Measurements from ENCODE around the gene EIF4G3. TPM values are rescaled to one million over a fixed set of nuclear protein-coding genes. Genes with fewer than 3 reads are reported as not detected.
"Not testable (repeated sequence)": the region's sequence is repeated elsewhere in the genome, so short reads cannot be mapped to it uniquely, and the experiment has no call there.

The EIF4G3 gene
- total RNA-seq, 1 donor from 2014 or later, result 28.4 TPM

DNA sequence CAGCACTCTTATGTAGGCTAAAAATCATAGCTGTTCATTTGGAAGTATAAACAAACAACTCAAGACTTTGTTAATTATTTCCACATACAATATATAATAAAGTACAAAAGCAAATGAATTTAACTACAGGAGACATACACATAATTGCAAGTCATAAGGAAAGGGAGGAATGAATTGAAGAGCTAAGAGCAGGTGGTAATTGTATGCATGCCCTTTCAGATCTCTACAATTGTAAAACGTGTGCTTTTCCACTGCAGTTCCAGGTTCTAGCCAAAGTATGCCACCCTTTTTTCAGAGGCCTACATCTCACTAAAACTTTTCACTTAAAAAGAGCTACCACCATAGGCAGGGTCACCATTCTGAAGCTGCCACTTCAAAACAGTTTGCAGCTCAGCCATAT, 346.8 kb downstream of the EIF4G3 start:
- no peak for DNase-seq (ENCODE audit: low read depth in 2 of 2)

DNA sequence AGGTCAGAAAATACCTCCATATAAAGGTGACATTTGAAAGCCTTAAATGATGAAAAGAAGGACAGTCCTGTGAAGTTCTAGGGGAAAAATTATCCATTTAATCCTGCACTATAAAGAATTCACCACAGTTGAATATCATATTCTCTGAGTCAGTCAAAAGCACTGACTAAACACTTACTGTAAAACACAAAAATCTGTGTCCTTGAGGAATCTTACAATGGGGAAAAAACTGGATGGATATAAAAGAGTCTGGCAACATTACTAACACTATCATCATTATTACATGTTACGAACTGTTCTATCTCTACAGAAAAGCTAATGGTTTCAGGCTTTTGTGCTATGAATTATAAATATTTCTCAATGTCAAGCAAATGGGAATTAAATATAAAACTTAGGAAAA, 347.2 kb downstream of the EIF4G3 start:
- no peak for DNase-seq (ENCODE audit: low read depth in 2 of 2)

GRCh38 chr1:20823845-20824244, 352.9 kb downstream of the EIF4G3 start:
- DNase-seq (ENCODE audit: low read depth in 2 of 2), result no peak

DNA sequence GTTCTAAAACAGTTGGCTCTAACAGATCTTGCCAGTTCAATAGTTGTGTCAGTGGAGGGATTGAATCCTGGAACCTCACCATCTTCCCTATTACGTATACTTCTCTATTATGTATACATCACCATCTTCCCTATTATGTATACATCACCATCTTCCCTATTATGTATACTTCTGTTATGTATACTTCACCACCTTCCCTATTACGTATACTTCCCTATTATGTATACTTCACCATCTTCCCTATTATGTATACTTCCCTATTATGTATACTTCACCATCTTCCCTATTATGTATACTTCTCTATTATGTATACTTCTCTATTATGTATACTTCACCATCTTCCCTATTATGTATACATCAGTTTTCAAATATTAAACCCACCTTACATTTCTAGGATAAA, 355.2 kb downstream of the EIF4G3 start:
- DNase-seq (ENCODE audit: low read depth in 2 of 2), result no peak

DNA sequence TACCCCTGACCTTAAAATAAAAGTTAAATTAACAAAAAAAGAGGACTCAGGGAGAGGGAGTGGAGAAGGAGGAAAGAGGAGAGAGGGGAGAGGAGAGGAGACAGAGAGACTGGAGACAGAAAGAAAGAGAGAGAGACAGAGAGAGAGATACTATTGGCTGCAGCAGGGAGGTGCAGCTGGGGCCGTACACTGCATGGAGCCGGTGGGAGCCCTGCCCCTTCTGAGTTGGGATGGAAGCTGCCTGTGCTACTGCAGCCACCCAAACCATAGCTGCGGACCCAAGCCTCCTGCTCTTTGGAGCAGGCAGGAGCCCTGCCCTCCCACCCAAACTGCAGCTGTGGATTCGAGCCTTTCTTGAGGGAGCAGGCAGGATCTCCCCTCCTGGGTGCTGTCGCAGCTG, 356.9 kb downstream of the EIF4G3 start:
- no peak for DNase-seq (ENCODE audit: low read depth in 2 of 2)

- DNase-seq (ENCODE audit: low read depth in 2 of 2), result no peak
Observed at GRCh38 chr1:20814534-20814871, 362.2 kb downstream of the EIF4G3 start.

DNA sequence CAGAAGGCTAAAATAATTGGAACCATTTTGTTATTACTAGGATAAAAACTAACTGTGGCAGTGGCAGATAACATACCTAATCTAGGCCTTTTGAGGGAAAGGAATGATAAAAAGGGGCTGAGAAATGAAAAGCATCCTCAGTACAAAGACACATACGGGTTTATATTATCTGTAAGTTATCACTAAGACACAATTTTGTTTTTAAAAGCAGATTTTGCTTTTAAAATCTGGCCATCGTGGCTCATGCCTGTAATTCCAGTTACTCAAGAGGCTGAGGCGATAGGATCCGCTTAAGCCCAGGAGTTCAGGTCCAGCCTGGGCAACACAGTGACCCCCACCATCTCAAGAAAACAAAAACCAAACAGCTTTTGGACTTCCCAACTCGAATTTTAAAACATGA, 364.8 kb downstream of the EIF4G3 start:
- no peak for DNase-seq (ENCODE audit: low read depth in 2 of 2)

GRCh38 chr1:20793236-20793635, 383.5 kb downstream of the EIF4G3 start:
- no peak for DNase-seq (ENCODE audit: low read depth in 2 of 2)

DNA sequence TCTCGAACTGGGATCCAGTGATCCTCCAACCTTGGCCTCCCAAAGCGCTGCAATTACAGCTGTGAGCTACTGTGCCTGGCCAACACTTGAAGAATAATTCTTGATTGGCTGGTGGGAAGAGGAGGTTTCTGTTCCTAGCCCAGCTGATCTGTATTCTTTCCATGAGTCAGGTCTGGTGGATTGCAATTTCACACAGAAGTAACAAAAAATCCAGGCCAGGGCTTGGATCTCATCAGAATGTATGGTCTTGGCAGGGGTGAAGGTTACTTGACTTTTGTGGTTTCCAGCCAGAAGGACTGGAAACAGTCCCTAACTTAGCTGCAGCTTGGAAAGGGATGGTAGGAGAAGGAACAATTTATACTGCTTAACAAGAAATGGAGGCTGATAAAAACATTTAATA, 384.5 kb downstream of the EIF4G3 start:
- no peak for DNase-seq (ENCODE audit: low read depth in 2 of 2)

- no peak for DNase-seq (ENCODE audit: low read depth in 2 of 2)
Observed at GRCh38 chr1:20790785-20791184, 385.9 kb downstream of the EIF4G3 start.

- DNase-seq (ENCODE audit: low read depth in 2 of 2), result not testable (repeated sequence)
Observed at GRCh38 chr1:20789598-20789997, 387.1 kb downstream of the EIF4G3 start.

DNA sequence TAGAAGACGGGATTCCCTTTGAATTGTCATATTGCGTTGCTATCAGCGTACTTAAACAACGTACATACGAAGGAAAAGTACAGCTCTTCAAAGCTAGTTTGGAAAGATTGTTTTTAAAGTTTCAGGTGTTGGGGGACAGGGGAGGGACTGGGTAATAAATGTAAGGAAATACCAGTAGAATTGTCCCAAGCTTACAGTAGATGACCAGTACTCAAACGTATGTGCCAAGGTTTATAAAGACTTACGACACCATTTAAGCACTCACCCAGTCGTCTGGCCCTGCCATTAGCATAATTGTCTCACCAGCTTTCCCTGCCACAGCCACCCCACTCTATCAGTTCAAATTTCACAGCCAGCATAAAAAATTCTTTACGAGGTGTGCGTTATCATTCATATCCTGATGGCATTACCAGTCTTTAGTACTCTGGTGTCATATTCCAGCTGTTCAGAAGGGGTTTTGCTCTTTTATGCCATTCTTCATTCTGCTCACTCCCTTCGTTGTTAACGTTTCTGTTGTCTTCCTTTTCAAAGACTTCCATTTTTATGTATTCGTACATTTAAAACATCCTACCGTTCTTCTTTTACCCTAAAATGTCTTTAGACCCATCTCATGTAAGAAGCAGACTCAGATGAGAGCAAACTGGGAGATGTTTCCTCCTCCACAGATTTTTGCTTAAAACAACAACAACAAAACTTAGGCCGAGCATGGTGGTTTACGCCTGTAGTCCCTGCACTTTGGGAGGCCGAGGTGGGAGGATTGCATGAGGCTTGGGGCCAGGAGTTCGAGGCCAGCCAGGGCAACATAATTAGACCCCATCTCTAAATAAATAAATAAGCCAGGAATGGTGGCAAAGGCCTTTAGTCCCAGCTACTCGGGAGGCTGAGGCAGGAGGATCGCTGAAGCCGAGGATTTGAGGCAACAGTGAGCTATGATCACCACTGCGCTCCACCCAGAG, 388.6 kb downstream of the EIF4G3 start:
- peak; percentile 9 to 67 for DNase-seq (ENCODE audit: low read depth in 2 of 2)

DNA sequence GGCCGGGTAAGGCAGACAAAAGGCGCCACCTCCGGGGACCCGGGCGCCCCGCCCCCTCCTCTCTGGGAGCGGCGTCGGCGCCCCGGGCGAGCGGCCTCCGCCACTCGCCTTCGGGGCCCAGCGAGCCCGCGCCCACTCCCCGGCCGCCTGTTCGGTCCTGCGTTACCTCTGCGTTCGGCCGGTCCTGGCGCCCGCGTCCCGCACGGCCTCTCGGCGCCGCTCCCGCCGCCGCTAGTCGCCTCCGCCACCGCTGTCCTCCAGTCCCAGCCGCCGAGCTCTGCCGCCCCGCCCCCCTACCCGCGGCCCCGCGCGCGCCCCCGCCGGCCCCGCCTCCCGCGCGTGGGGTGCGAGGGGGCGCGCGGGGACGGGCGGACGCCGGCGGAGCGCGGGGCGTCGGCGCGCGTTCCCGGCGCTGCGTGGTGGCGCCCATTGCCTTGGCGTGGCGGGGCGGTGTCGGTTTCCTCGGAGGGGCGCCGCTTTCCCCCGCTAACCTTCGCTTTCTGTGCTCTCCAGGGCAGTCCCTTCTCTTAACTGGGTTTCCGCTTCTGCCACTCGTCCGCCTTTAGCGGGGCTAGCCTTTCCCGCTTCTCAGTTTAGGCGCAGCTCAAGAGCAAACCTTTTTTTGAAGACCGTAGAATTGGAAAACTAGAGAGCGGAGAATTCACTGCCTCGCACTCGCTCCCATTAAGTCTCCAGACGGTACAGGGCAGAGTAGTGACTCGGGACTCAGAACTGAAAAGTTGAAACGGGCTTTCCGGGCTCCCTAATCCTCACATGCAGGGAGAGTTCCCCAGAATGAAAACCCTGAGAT, 389.5 kb downstream of the EIF4G3 start, which contains the start of gene HP1BP3:
Gene HP1BP3 (minus strand): TSS at position 279 of the 811 bp plus-strand sequence. CDS start 6,867 bp downstream, outside the sequence.
- DNase-seq (ENCODE audit: low read depth in 2 of 2), result peak; percentile 16 to 77

- peak; percentile 80 to 95 for DNase-seq (ENCODE audit: low read depth in 2 of 2)
Observed at GRCh38 chr1:20786253-20787028, 390.3 kb downstream of the EIF4G3 start.

DNA sequence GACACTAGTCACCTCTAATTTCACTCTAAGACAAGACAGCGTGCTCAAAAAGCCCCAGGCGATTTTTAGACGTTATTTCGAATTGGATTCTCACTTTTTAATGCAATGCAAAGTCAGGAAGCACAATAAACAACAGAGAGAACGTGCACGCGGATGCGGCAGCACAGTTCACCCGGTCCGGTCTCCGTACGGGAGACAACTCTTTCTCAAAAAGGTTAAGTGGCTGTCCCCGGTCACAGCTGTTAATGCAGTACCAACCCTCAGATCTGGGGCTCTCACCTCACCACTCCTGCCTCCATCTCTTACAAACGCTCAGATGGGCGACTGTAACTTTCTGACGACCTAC, 390.8 kb downstream of the EIF4G3 start:
- no peak for DNase-seq (ENCODE audit: low read depth in 2 of 2)

GRCh38 chr1:20775700-20776099, 401.0 kb downstream of the EIF4G3 start:
- DNase-seq (ENCODE audit: low read depth in 2 of 2), result no peak

- no peak for DNase-seq (ENCODE audit: low read depth in 2 of 2)
Observed at GRCh38 chr1:20771780-20772179, 404.9 kb downstream of the EIF4G3 start.

DNA sequence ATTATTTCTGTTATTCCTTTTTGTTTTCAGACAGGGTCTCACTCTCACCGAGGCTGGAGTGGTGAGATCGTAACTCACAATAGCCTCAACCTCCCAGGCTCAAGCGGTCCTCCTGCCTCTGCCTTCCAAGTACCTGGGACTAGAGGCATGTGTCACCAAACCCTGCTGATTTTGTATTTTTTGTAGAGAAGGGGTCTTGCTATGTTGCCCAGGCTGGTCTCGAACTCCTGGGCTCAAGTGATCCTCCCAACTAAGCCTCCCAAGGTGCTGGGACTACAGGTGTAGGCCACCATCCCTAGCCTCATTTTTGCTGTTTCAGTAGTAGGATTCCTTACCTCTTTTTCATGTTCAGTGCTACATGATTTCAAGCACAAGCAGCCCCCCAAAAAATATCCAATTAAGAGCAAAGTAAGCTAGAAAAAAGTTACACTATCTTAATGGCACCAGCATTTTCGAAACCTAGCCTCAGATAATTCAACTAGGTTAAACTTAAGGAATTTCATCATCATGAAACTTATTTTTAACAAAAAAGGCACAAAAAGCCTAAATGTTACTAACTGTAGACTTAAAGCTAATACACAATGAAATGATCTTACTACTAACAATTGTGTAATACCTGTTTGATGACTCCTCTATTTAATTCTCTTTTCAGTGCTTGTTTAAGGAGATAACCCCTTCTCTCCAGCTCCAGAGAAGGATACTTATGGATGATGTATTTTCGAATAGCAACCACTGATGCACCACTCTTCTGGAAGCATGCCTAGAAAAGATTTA, 406.2 kb downstream of the EIF4G3 start:
- no peak for DNase-seq (ENCODE audit: low read depth in 2 of 2)

DNA sequence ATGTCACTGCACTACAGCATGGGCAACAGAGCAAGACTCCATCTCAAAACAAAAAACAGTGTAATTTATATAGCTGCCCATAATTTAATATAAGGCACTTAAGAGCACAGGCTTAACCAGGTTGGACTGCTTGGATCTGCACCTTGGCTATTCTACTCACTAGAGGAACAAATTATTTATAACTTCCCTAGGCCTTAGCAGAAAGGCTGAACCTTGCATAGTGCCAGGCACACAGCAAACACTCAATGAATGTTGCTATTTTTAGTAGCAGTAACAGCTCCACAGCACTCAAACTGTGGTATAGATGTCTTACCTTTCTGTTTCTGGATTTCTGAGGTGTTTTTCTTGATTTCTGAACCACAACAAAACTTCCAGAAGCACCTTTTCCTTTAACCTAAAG, 409.4 kb downstream of the EIF4G3 start:
- no peak for DNase-seq (ENCODE audit: low read depth in 2 of 2)

DNA sequence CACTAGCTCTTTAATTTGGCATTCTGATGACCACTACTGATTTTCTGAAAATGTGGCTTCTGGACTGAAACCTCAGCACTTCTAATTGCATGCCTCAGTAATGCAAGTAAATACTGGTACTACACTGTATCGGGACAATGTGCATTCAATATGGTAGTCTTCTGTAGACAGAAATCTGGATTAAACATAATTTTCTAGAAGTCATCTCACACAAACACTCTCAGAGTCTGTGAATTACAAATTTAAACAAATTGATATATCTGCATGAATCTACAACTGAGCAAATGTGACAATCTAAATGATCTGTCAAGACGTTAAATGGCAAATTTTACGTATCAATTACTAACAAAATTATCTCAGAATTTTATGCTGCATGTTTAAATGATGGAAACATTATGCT, 413.3 kb downstream of the EIF4G3 start:
- no peak for DNase-seq (ENCODE audit: low read depth in 2 of 2)

DNA sequence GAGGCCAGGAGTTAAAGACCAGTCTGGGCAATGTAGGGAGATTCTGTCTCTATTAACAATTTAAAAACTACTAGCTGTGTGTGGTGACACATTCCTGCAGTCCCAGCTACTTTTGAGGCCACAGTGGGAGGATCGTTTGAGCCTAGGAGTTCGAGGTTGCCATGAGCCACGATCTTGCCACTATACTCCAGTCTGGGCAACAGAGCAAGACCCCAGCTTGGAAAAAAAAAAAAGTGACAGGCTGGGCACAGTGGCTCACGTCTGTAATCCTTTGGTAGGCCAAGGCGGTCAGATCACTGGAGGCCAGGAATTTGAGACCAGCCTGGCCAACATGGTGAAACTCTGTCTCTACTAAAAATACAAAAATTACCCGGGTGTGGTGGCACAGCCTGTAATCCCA, 416.4 kb downstream of the EIF4G3 start:
- DNase-seq (ENCODE audit: low read depth in 2 of 2), result no peak
